ENCODE measurements around the gene ARHGEF33.

GRCh38 chr2:38930600-38930999 is 40.9 kb downstream of the ARHGEF33 start:
- TF ChIP-seq POLR2A (IDR thresholded peaks at IDR 0.05) (no peak), POLR2AphosphoS5 (IDR thresholded peaks at IDR 0.05; ENCODE audit: insufficient read depth in 1 of 2, low read depth in 1 of 2) (no peak)
